Measurements from ENCODE around the gene GALNTL6. TPM values are rescaled to one million over a fixed set of nuclear protein-coding genes. Genes with fewer than 3 reads are reported as not detected.

The GALNTL6 gene
- total RNA-seq, 1 experiment from 2014 or later, result not detected

DNA sequence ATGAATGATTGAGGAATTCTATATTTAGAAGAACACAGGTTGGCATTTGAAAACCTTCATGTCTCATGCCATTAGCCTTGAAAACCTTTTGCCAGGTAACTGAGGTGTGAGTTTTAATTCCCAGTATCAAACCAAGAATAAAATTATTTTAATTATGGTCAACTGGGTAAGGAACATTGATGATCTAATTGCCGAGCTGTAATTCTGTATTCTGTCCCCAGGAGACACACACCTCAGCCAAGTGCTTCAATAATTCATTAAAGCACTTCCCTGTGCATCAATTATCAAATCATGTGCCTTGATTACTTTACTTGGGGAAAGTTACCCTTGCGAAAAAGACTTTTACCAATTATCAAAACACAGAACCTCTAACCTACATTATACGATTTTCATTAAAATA lies 1023.5 kb downstream of the GALNTL6 start:
- no peak overlapping the region for H3K23ac ChIP-seq (ENCODE audit: insufficient read length, low read depth, low read length)
- no peaks in the 10 kb centered on the region for H3K79me2 ChIP-seq (ENCODE audit: insufficient read depth, low read length)
- TF ChIP-seq, protein P1, sequence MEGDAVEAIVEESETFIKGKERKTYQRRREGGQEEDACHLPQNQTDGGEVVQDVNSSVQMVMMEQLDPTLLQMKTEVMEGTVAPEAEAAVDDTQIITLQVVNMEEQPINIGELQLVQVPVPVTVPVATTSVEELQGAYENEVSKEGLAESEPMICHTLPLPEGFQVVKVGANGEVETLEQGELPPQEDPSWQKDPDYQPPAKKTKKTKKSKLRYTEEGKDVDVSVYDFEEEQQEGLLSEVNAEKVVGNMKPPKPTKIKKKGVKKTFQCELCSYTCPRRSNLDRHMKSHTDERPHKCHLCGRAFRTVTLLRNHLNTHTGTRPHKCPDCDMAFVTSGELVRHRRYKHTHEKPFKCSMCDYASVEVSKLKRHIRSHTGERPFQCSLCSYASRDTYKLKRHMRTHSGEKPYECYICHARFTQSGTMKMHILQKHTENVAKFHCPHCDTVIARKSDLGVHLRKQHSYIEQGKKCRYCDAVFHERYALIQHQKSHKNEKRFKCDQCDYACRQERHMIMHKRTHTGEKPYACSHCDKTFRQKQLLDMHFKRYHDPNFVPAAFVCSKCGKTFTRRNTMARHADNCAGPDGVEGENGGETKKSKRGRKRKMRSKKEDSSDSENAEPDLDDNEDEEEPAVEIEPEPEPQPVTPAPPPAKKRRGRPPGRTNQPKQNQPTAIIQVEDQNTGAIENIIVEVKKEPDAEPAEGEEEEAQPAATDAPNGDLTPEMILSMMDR (conservative IDR thresholded peaks at IDR 0.05), result no peak
- H3K27me3 ChIP-seq (ENCODE audit: insufficient read depth, low read length), result no peaks in the 10 kb centered on the region
- H3K9me3 ChIP-seq (ENCODE audit: control insufficient read depth, low read depth, low read length), result no peaks in the 10 kb centered on the region
- H2BK15ac ChIP-seq (ENCODE audit: low read depth, low read length), result no peak overlapping the region
- H3K4me1 ChIP-seq (ENCODE audit: insufficient read depth, low read length), result peaks cover 4% of the 10 kb centered on the region; the same call in 1 of the 2 replicates
- no peak overlapping the region for H3K14ac ChIP-seq (ENCODE audit: insufficient read depth, low read length)
- no peak overlapping the region for H4K91ac ChIP-seq (ENCODE audit: insufficient read length, low read depth, low read length)
- H3K4me2 ChIP-seq (ENCODE audit: insufficient read depth, insufficient read length, low read length), result no peak overlapping the region
- Mint-ChIP-seq H3K9me3 (no peaks in the 10 kb centered on the region; a peak in 1 of 5 replicates), H3K4me1 (peaks cover 10 to 12% of the 10 kb centered on the region in 2 experiments), H3K27me3 (ENCODE audit: low read depth) (no peaks in the 10 kb centered on the region), H3K4me3 (no peak overlapping the region), H3K27ac (no peak overlapping the region), H3K36me3 (ENCODE audit: insufficient read depth in 1 of 3, low read depth in 3 of 3) (no peaks in the 10 kb centered on the region)
- H2BK120ac ChIP-seq (ENCODE audit: low read depth, low read length, poor library complexity, severe bottlenecking), result no peak overlapping the region
- no peak for DNase-seq
- no peaks in the 10 kb centered on the region for H3K79me1 ChIP-seq (ENCODE audit: insufficient read depth, low read depth, low read length, poor library complexity, severe bottlenecking)
- H2AFZ ChIP-seq (ENCODE audit: low read length), result no peak overlapping the region
- no peak overlapping the region for H2BK20ac ChIP-seq (ENCODE audit: low read depth, low read length, poor library complexity, severe bottlenecking)
- no peak overlapping the region for H2BK12ac ChIP-seq (ENCODE audit: insufficient read length, low read depth, low read length)
- H4K5ac ChIP-seq (ENCODE audit: insufficient read length, low read depth, low read length), result no peak overlapping the region
- 100% methylated on average over 1 of the region's 3 CpGs for WGBS (ENCODE audit: extremely low coverage, insufficient read length, low lambda C conversion rate)
- no peak overlapping the region for H3T11ph ChIP-seq (ENCODE audit: low read length)
- H3K18ac ChIP-seq (ENCODE audit: insufficient read length, low read depth, low read length), result no peak overlapping the region
- no peak overlapping the region for H2BK5ac ChIP-seq (ENCODE audit: insufficient read length, low read length)
- no peak overlapping the region for H4K8ac ChIP-seq (replicated peaks; ENCODE audit: insufficient read length, low read depth, low read length)
- no peaks in the 10 kb centered on the region for H3K23me2 ChIP-seq (ENCODE audit: insufficient read length, low read depth, low read length, poor library complexity, severe bottlenecking)
- no peak overlapping the region for H3K27ac ChIP-seq (ENCODE audit: insufficient read length, low read depth, low read length)
- no peak overlapping the region for H3K56ac ChIP-seq (ENCODE audit: insufficient read length, low read depth, low read length)
- H2AK5ac ChIP-seq (ENCODE audit: insufficient read length, low read length), result no peak overlapping the region
- H3K9ac ChIP-seq (ENCODE audit: extremely low read depth, insufficient read length, low read length), result no peak overlapping the region
- no peak overlapping the region for H3K4ac ChIP-seq (ENCODE audit: low read depth, low read length)
- H4K20me1 ChIP-seq (ENCODE audit: control insufficient read depth, insufficient read depth, insufficient read length), result no peaks in the 10 kb centered on the region
